HEK293 (cell line): ENCODE results near the gene RGS6.

Experiments
- BCL11B ChIP-seq: fragments of 450-650 bp; formaldehyde crosslinking; IDR thresholded peaks from 2 replicates; pipeline ENCODE4 v1.5.1; 2016; ENCODE audit warnings: low read depth, missing biosample characterization, missing genetic modification characterization
- KLF10 ChIP-seq: fragments of 450-650 bp; IDR thresholded peaks from 2 replicates; pipeline ENCODE4 v1.5.1; 2018; ENCODE audit warnings: missing biosample characterization, mild to moderate bottlenecking, missing genetic modification characterization
- KLF7 ChIP-seq: fragments of 450-650 bp; formaldehyde crosslinking; IDR thresholded peaks from 2 replicates; pipeline ENCODE4 v1.5.1; 2016; ENCODE audit warnings: missing biosample characterization, missing genetic modification characterization, borderline replicate concordance
- REPIN1 ChIP-seq: fragments of 450-650 bp; formaldehyde crosslinking; IDR thresholded peaks from 2 replicates; pipeline ENCODE4 v1.5.1; 2017; ENCODE audit warnings: missing biosample characterization, missing genetic modification characterization, low read depth
- SCRT2 ChIP-seq: fragments of 450-650 bp; formaldehyde crosslinking; IDR thresholded peaks from 2 replicates; pipeline ENCODE4 v1.5.1; 2016; ENCODE audit warnings: missing biosample characterization, missing genetic modification characterization
- TCF7L2 ChIP-seq: IDR thresholded peaks from 2 replicates; pipeline ENCODE4 v1.6.1; 2011; ENCODE audit warnings: low read depth, mild to moderate bottlenecking, inconsistent platforms, low read length, moderate library complexity, borderline replicate concordance
- TSHZ1 ChIP-seq: fragments of 450-650 bp; formaldehyde crosslinking; IDR thresholded peaks from 2 replicates; pipeline ENCODE4 v1.5.1; 2016; ENCODE audit warnings: missing biosample characterization, missing genetic modification characterization, borderline replicate concordance
- YY1 ChIP-seq: fragments of 450-650 bp; formaldehyde crosslinking; IDR thresholded peaks from 2 replicates; pipeline ENCODE4 v1.5.1; 2018; ENCODE audit warnings: missing biosample characterization, missing genetic modification characterization
- ZFP69B ChIP-seq: fragments of 450-650 bp; formaldehyde crosslinking; IDR thresholded peaks from 2 replicates; pipeline ENCODE4 v1.5.1; 2016; ENCODE audit warnings: missing biosample characterization, missing genetic modification characterization
- ZNF138 ChIP-seq: fragments of 450-650 bp; formaldehyde crosslinking; IDR thresholded peaks from 2 replicates; pipeline ENCODE4 v1.5.1; 2016; ENCODE audit warnings: missing biosample characterization, missing genetic modification characterization, borderline replicate concordance
- ZNF274 ChIP-seq, 2 experiments: fragments of 200-500 bp in 1 of 2; fragments of 450-650 bp in 1 of 2; sonication (Bioruptor generic) in 1 of 2; formaldehyde crosslinking in 1 of 2; IDR thresholded peaks; 2 replicates each; pipeline versions ENCODE4 v1.5.1 to v1.6.1; 2014 to 2016; ENCODE audit warnings: borderline replicate concordance in 1 of 2, inconsistent platforms in 1 of 2, low read length in 1 of 2, missing biosample characterization in 1 of 2, missing genetic modification characterization in 1 of 2
- ZNF585B ChIP-seq: fragments of 450-650 bp; formaldehyde crosslinking; IDR thresholded peaks from 2 replicates; pipeline ENCODE4 v1.5.1; 2016; ENCODE audit warnings: missing biosample characterization, missing genetic modification characterization
- TF ChIP-seq, protein P1 (sequence below): fragments of 450-650 bp; formaldehyde crosslinking; IDR thresholded peaks from 2 replicates; pipeline ENCODE4 v1.5.1; 2016; ENCODE audit warnings: missing biosample characterization, missing genetic modification characterization

DNA sequence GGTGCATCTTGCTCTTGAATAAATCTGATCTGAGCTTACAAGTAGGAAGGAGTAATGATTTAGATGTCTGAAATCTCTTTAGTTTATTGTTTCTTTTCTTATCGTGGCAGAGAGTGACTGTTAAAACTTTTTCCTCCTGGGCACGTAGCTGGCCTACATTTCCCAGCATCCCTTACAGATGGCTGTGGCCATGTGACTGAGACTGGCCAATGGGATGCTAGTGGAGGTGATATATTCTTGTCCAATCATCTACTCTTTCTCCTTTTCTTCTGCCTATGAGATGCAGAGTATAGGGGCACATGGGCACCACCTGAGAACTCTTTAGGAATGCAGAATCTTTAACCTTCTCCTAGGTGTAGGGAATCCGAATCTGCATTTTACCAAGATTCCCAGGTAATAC is 237.3 kb downstream of the RGS6 start:
- no peak for TF ChIP-seq YY1 (tag by site-specific recombination)
- no peak for TF ChIP-seq KLF7
- TF ChIP-seq, protein P1, sequence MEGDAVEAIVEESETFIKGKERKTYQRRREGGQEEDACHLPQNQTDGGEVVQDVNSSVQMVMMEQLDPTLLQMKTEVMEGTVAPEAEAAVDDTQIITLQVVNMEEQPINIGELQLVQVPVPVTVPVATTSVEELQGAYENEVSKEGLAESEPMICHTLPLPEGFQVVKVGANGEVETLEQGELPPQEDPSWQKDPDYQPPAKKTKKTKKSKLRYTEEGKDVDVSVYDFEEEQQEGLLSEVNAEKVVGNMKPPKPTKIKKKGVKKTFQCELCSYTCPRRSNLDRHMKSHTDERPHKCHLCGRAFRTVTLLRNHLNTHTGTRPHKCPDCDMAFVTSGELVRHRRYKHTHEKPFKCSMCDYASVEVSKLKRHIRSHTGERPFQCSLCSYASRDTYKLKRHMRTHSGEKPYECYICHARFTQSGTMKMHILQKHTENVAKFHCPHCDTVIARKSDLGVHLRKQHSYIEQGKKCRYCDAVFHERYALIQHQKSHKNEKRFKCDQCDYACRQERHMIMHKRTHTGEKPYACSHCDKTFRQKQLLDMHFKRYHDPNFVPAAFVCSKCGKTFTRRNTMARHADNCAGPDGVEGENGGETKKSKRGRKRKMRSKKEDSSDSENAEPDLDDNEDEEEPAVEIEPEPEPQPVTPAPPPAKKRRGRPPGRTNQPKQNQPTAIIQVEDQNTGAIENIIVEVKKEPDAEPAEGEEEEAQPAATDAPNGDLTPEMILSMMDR (tag by site-specific recombination): no peak
- no peak for TF ChIP-seq TCF7L2
- TF ChIP-seq ZFP69B (tag by site-specific recombination): no peak
- no peak for TF ChIP-seq KLF10 (tag by site-specific recombination)
- no peak for TF ChIP-seq ZNF138 (tag by site-specific recombination)
- no peak for TF ChIP-seq BCL11B (tag by site-specific recombination)
- TF ChIP-seq ZNF274 (IDR thresholded peaks at IDR 0.05; ENCODE audit: low read length): no peak
- TF ChIP-seq ZNF274 (tag by site-specific recombination; IDR thresholded peaks at IDR 0.05; ENCODE audit: borderline replicate concordance): no peak
- no peak for TF ChIP-seq TSHZ1 (tag by site-specific recombination)
- TF ChIP-seq REPIN1 (tag by site-specific recombination): no peak
- no peak for TF ChIP-seq ZNF585B (tag by site-specific recombination)
- TF ChIP-seq SCRT2 (tag by site-specific recombination): no peak
